ENCODE measurements around the gene ARHGAP29. TPM values are rescaled to one million over a fixed set of nuclear protein-coding genes. Genes with fewer than 3 reads are reported as not detected.

The ARHGAP29 gene
- total RNA-seq, 5 donors from 2014 or later (not counting 1 experiment from before 2014, with no cell fraction given), result 0.13 to 0.54 (median 0.18) TPM; not detected in 2

- ATAC-seq (replicated peaks in 1 of 4) (no peak), DNase-seq (no peak)
- Histone ChIP-seq H3K36me3 (ENCODE audit: control insufficient read depth in 2 of 2, extremely low read depth in 1 of 2, insufficient read depth in 1 of 2, low read length in 1 of 2) (no peaks in the 10 kb centered on the region), H3K9me3 (peaks cover 4% of the 10 kb centered on the region), H3K27ac (ENCODE audit: low read length) (no peak overlapping the region), H3K4me1 (ENCODE audit: control insufficient read depth in 1 of 2, extremely low read depth in 1 of 2, insufficient read depth in 2 of 2, low read length in 2 of 2) (peaks cover 4 to 18% of the 10 kb centered on the region in 2 experiments), H3K27me3 (replicated peaks in 1 of 2; ENCODE audit: control insufficient read depth in 2 of 2, extremely low read depth in 1 of 2, insufficient read depth in 2 of 2, low read length in 1 of 2) (peaks cover 22 to 25% of the 10 kb centered on the region in 2 experiments), H3K4me3 (ENCODE audit: control insufficient read depth in 1 of 2, extremely low read depth in 1 of 2, low read length in 1 of 2) (no peak overlapping the region)
- Mint-ChIP-seq H3K9me3 (peaks cover 9 to 33% (median 22%) of the 10 kb centered on the region in 3 donors), H3K4me1 (peaks cover 13 to 15% (median 14%) of the 10 kb centered on the region in 3 donors), H3K27ac (no peak overlapping the region), H3K27me3 (peaks cover 72 to 77% of the 10 kb centered on the region in 2 donors), H3K36me3 (no peaks in the 10 kb centered on the region), H3K4me3 (no peak overlapping the region)
- ChIA-PET CTCF (no interaction called here), POLR2A (no interaction called here)
These were observed 2.4 kb upstream of the ARHGAP29 start for GRCh38 chr1:94239796-94240195.

DNA sequence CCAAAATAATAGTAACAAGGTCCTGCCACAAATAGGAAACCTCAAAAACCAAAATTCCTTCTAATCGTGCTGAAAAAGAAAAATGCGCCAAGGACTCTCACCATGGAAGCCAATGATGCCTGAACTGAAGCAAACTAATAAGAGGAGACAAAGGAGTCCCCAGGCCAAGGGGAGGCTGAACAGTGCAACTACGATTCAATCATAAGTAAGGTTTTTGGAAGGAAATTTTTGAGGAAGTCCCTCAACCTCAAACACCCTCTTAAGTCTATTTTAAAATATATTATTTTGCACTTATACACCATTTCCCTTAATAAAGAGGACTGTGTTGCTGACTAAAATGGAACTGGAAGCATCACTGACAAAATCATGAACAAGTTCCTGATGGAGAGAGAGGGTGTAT lies 1.7 kb upstream of the ARHGAP29 start:
- Mint-ChIP-seq H3K9me3 (peaks cover 9 to 29% (median 19%) of the 10 kb centered on the region in 3 donors), H3K27ac (no peak overlapping the region), H3K27me3 (peaks cover 65 to 75% of the 10 kb centered on the region in 2 donors), H3K36me3 (no peaks in the 10 kb centered on the region), H3K4me3 (no peak overlapping the region), H3K4me1 (peaks cover 13 to 15% (median 14%) of the 10 kb centered on the region in 3 donors)
- POLR2A ChIA-PET, result no interaction called here
- ATAC-seq (replicated peaks in 1 of 4), result no peak
- Histone ChIP-seq H3K9me3 (peaks cover 4% of the 10 kb centered on the region), H3K4me1 (ENCODE audit: control insufficient read depth in 1 of 2, extremely low read depth in 1 of 2, insufficient read depth in 2 of 2, low read length in 2 of 2) (peaks cover 4 to 18% of the 10 kb centered on the region in 2 experiments), H3K4me3 (ENCODE audit: control insufficient read depth in 1 of 2, extremely low read depth in 1 of 2, low read length in 1 of 2) (no peak overlapping the region), H3K36me3 (ENCODE audit: control insufficient read depth in 2 of 2, extremely low read depth in 1 of 2, insufficient read depth in 1 of 2, low read length in 1 of 2) (no peaks in the 10 kb centered on the region), H3K27me3 (replicated peaks in 1 of 2; ENCODE audit: control insufficient read depth in 2 of 2, extremely low read depth in 1 of 2, insufficient read depth in 2 of 2, low read length in 1 of 2) (peaks cover 17 to 25% of the 10 kb centered on the region in 2 experiments), H3K27ac (ENCODE audit: low read length) (no peak overlapping the region)
- CTCF ChIA-PET, result no interaction called here
- DNase-seq, result no peak
- no CpG with 5 or more reads among the region's 3 CpGs for WGBS (ENCODE audit: insufficient coverage)

GRCh38 chr1:94236630-94237290 lies 624 bp downstream of the ARHGAP29 start:
- Mint-ChIP-seq H3K9me3 (peaks cover 0 to 7% (median 1%) of the 10 kb centered on the region in 3 donors), H3K4me3 (peak overlapping the region; percentile 55 to 69 (median 56)), H3K36me3 (no peaks in the 10 kb centered on the region), H3K4me1 (peaks cover 13 to 15% (median 14%) of the 10 kb centered on the region in 3 donors), H3K27me3 (peaks cover 60 to 71% of the 10 kb centered on the region in 2 donors), H3K27ac (no peak overlapping the region)
- Histone ChIP-seq H3K9me3 (no peaks in the 10 kb centered on the region), H3K36me3 (ENCODE audit: control insufficient read depth in 2 of 2, extremely low read depth in 1 of 2, insufficient read depth in 1 of 2, low read length in 1 of 2) (no peaks in the 10 kb centered on the region), H3K4me3 (ENCODE audit: control insufficient read depth in 1 of 2, extremely low read depth in 1 of 2, low read length in 1 of 2) (peak overlapping the region in 1 of 2 donors; percentile 75), H3K4me1 (ENCODE audit: control insufficient read depth in 1 of 2, extremely low read depth in 1 of 2, insufficient read depth in 2 of 2, low read length in 2 of 2) (peaks cover 4 to 18% of the 10 kb centered on the region in 2 experiments), H3K27me3 (replicated peaks in 1 of 2; ENCODE audit: control insufficient read depth in 2 of 2, extremely low read depth in 1 of 2, insufficient read depth in 2 of 2, low read length in 1 of 2) (peaks cover 15 to 25% of the 10 kb centered on the region in 2 experiments), H3K27ac (ENCODE audit: low read length) (no peak overlapping the region)
- ATAC-seq (replicated peaks in 1 of 4) (peak in 3 of 4 experiments; percentile 21 to 38 (median 29)), DNase-seq (peak in 1 of 35 experiments; percentile 4)
- POLR2A ChIA-PET, result no interaction called here
- WGBS (ENCODE audit: insufficient coverage), result 6% methylated on average over 38 of the region's 39 CpGs
- CTCF ChIA-PET, result interaction anchor here in 1 of 2 donors (0.6 kb wide), 1 partner anchor 30 kb away, joined by 4 read pairs; no protein-coding TSS in a partner anchor

GRCh38 chr1:94236013-94236491 lies 1.3 kb downstream of the ARHGAP29 start:
- peaks cover 62 to 69% of the 10 kb centered on the region in 2 donors for H3K27me3 Mint-ChIP-seq
- H3K27ac ChIP-seq (ENCODE audit: low read length), result no peak overlapping the region
- H3K9me3 ChIP-seq, result no peaks in the 10 kb centered on the region
- WGBS (ENCODE audit: insufficient coverage), result 20% methylated on average over 1 of the region's 6 CpGs
- ChIA-PET CTCF (no interaction called here), POLR2A (no interaction called here)
- no peaks in the 10 kb centered on the region for H3K36me3 ChIP-seq (ENCODE audit: control insufficient read depth in 2 of 2, extremely low read depth in 1 of 2, insufficient read depth in 1 of 2, low read length in 1 of 2)
- no peaks in the 10 kb centered on the region for H3K36me3 Mint-ChIP-seq
- H3K27ac Mint-ChIP-seq, result no peak overlapping the region
- DNase-seq, result no peak
- H3K4me3 Mint-ChIP-seq, result peak overlapping the region; percentile 55 to 69 (median 56)
- peaks cover 4 to 18% of the 10 kb centered on the region in 2 experiments for H3K4me1 ChIP-seq (ENCODE audit: control insufficient read depth in 1 of 2, extremely low read depth in 1 of 2, insufficient read depth in 2 of 2, low read length in 2 of 2)
- ATAC-seq (replicated peaks in 1 of 4), result no peak
- H3K4me1 Mint-ChIP-seq, result peaks cover 13 to 15% (median 14%) of the 10 kb centered on the region in 3 donors
- H3K9me3 Mint-ChIP-seq, result peaks cover 0 to 5% (median 0%) of the 10 kb centered on the region in 3 donors
- H3K27me3 ChIP-seq (replicated peaks in 1 of 2; ENCODE audit: control insufficient read depth in 2 of 2, extremely low read depth in 1 of 2, insufficient read depth in 2 of 2, low read length in 1 of 2), result peaks cover 16 to 23% of the 10 kb centered on the region in 2 experiments
- H3K4me3 ChIP-seq (ENCODE audit: control insufficient read depth in 1 of 2, extremely low read depth in 1 of 2, low read length in 1 of 2), result peak overlapping the region in 1 of 2 donors; percentile 75

DNA sequence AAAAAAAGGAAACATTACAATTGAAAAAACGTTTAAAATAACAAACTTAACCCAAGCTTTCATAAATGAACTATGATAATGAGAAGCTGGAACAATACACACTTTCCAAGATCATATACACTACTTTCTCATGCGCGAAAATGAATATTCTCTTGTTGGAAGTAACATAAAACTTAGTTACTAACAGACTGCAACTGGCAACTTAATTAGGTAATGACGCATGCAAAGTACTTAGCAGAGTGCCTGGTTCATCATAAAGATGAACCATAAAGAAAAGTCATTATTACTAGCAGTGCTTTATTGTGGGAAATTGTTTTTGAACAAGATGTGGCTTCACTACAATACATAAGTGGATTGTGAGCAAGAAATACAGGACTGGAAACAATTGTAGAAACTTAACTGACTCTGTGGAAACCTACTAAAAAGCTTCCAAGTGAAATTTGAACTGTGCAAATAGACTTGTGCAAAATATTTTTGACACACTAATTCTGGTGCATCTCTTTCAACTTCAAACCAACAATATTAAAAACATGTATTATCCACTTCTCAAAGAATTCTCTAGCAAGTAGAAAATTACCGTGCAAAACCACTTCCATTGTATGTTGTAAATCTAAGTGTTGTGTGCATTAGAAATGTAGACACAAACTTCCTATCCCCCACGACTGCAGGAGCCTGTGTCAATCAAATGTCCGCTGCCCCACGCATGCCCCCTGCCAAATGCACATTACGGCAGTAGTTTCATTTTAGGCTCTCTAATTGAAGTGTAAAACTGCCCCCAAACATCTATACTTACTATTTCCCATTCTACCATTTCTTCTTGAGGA lies 2.0 kb downstream of the ARHGAP29 start:
- Mint-ChIP-seq H3K4me3 (peak overlapping the region in 2 of 3 donors; percentile 43 to 69), H3K36me3 (no peaks in the 10 kb centered on the region), H3K27ac (no peak overlapping the region), H3K4me1 (peaks cover 13 to 15% (median 14%) of the 10 kb centered on the region in 3 donors), H3K27me3 (peaks cover 56 to 62% of the 10 kb centered on the region in 2 donors), H3K9me3 (no peaks in the 10 kb centered on the region)
- Histone ChIP-seq H3K27me3 (replicated peaks in 1 of 2; ENCODE audit: control insufficient read depth in 2 of 2, extremely low read depth in 1 of 2, insufficient read depth in 2 of 2, low read length in 1 of 2) (peaks cover 16 to 23% of the 10 kb centered on the region in 2 experiments), H3K36me3 (ENCODE audit: control insufficient read depth in 2 of 2, extremely low read depth in 1 of 2, insufficient read depth in 1 of 2, low read length in 1 of 2) (no peaks in the 10 kb centered on the region), H3K9me3 (no peaks in the 10 kb centered on the region), H3K27ac (ENCODE audit: low read length) (no peak overlapping the region), H3K4me3 (ENCODE audit: control insufficient read depth in 1 of 2, extremely low read depth in 1 of 2, low read length in 1 of 2) (no peak overlapping the region), H3K4me1 (ENCODE audit: control insufficient read depth in 1 of 2, extremely low read depth in 1 of 2, insufficient read depth in 2 of 2, low read length in 2 of 2) (peaks cover 4 to 18% of the 10 kb centered on the region in 2 experiments)
- ChIA-PET CTCF (no interaction called here), POLR2A (no interaction called here)
- ATAC-seq (replicated peaks in 1 of 4), result no peak
- 13% methylated on average over 4 of the region's 9 CpGs for WGBS (ENCODE audit: insufficient coverage)
- no peak for DNase-seq

DNA sequence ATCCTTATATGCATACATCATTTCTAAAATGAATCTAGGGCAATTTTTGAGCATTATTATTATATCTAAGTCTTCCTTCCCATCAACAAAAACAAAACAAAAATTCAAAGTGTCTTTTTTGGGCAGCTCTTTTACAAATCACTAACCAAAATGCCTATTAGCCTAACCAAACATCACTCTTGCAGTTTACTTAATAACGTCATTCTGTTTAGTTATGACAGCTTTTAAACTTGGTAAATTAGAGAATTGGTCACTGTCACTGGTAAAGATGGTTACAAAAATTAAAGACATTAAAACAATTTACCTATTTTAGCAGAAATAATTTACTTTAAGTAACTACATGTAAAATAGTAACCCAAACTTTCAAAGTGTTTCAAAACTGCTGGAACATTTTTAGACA lies 2.8 kb downstream of the ARHGAP29 start:
- Mint-ChIP-seq H3K36me3 (no peaks in the 10 kb centered on the region), H3K4me3 (no peak overlapping the region), H3K9me3 (no peaks in the 10 kb centered on the region), H3K27ac (no peak overlapping the region), H3K27me3 (peaks cover 53 to 58% of the 10 kb centered on the region in 2 donors), H3K4me1 (peaks cover 13 to 15% (median 14%) of the 10 kb centered on the region in 3 donors)
- CTCF ChIA-PET, result no interaction called here
- Histone ChIP-seq H3K9me3 (no peaks in the 10 kb centered on the region), H3K36me3 (ENCODE audit: control insufficient read depth in 2 of 2, extremely low read depth in 1 of 2, insufficient read depth in 1 of 2, low read length in 1 of 2) (no peaks in the 10 kb centered on the region), H3K4me3 (ENCODE audit: control insufficient read depth in 1 of 2, extremely low read depth in 1 of 2, low read length in 1 of 2) (no peak overlapping the region), H3K27me3 (replicated peaks in 1 of 2; ENCODE audit: control insufficient read depth in 2 of 2, extremely low read depth in 1 of 2, insufficient read depth in 2 of 2, low read length in 1 of 2) (peaks cover 16 to 23% of the 10 kb centered on the region in 2 experiments), H3K4me1 (ENCODE audit: control insufficient read depth in 1 of 2, extremely low read depth in 1 of 2, insufficient read depth in 2 of 2, low read length in 2 of 2) (peaks cover 4 to 18% of the 10 kb centered on the region in 2 experiments), H3K27ac (ENCODE audit: low read length) (no peak overlapping the region)
- DNase-seq (no peak), ATAC-seq (replicated peaks in 1 of 4) (no peak)
- WGBS (ENCODE audit: insufficient coverage), result no CpG with 5 or more reads among the region's 1 CpG
- POLR2A ChIA-PET, result no interaction called here

All from T-cell (primary cell).